Upper lobe of left lung (tissue), 4 donors: ENCODE results near the gene KCTD1.

ENCODE experiments used
- EP300 ChIP-seq, 4 donors: sonication (generic); formaldehyde crosslinking; IDR thresholded peaks; one replicate each; pipeline ENCODE4 v1.5.1; 2017; ENCODE audit warnings: antibody characterized with exemption in 4 of 4, control low read depth in 2 of 4
- POLR2A ChIP-seq, 4 donors: fragments of 450-650 bp; IDR thresholded peaks; one replicate each; pipeline ENCODE4 v1.5.1; 2016 to 2017; ENCODE audit warnings: antibody characterized with exemption in 4 of 4, mild to moderate bottlenecking in 2 of 4
- TF ChIP-seq, protein P1 (sequence below), 6 experiments: fragments of 450-650 bp in 4 of 6; fragments of 200-600 bp in 2 of 6; sonication (generic) in 2 of 6; IDR thresholded peaks; one replicate each; pipeline ENCODE4 v1.5.1; 2016 to 2019; ENCODE audit warnings: antibody characterized with exemption in 6 of 6

DNA sequence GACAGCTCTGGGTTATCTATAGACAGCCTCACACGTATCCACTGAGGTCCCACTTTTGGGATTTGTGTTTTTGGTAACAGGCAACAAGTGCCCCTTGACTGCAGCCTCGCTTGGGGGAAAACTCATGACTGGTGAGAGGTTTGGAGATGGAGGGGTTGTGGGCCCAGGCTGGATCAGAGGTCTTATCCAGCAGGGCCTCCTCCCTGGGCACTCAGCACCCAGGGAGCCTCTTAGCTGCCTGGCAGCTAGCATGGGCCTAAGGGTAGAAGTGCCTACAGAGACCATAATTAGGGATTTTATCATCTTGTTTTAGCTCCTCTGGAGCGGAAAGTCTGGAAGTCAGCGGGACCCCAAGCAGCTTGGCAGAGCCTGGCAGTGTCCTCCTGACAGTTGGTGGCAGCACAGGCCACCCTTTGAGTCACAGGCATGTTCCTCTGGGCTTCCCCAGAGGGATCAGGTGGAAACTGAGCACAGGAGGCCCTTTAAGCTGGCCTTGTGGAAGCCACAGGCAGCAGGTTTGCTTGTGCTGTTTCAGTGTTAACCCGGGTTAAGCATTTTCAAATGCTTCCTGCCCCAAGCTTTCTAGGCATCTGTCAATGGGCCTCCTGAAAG, 143.1 kb downstream of the KCTD1 start:
- TF ChIP-seq, protein P1, sequence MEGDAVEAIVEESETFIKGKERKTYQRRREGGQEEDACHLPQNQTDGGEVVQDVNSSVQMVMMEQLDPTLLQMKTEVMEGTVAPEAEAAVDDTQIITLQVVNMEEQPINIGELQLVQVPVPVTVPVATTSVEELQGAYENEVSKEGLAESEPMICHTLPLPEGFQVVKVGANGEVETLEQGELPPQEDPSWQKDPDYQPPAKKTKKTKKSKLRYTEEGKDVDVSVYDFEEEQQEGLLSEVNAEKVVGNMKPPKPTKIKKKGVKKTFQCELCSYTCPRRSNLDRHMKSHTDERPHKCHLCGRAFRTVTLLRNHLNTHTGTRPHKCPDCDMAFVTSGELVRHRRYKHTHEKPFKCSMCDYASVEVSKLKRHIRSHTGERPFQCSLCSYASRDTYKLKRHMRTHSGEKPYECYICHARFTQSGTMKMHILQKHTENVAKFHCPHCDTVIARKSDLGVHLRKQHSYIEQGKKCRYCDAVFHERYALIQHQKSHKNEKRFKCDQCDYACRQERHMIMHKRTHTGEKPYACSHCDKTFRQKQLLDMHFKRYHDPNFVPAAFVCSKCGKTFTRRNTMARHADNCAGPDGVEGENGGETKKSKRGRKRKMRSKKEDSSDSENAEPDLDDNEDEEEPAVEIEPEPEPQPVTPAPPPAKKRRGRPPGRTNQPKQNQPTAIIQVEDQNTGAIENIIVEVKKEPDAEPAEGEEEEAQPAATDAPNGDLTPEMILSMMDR (IDR thresholded peaks at IDR 0.05), result peak in 2 of 6 experiments; percentile 22
- no peak for TF ChIP-seq EP300 (IDR thresholded peaks at IDR 0.05)
- TF ChIP-seq POLR2A (IDR thresholded peaks at IDR 0.05), result no peak
